ENCODE results near the gene ATP8B4.

Gene ATP8B4

DNA sequence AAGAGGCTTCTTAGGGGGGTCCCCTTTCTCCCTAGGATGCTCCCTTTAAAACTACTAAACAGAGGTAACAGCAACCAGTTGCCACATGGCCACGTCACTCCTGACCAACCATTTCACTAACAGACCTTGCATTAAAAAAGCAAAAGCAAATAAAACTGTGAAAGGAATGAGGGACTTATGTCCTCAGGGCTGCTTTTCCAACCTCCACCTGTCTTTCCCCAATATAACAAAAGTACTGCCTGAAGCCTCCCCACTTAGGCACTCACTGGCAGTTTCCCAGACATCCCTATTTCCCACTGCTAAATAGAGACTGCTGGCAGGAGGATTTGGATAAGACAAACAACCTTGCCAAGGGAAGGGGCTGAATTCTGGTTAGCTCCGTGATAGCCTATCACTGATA is 130.3 kb downstream of the ATP8B4 start:
- TF ChIP-seq, protein P1, sequence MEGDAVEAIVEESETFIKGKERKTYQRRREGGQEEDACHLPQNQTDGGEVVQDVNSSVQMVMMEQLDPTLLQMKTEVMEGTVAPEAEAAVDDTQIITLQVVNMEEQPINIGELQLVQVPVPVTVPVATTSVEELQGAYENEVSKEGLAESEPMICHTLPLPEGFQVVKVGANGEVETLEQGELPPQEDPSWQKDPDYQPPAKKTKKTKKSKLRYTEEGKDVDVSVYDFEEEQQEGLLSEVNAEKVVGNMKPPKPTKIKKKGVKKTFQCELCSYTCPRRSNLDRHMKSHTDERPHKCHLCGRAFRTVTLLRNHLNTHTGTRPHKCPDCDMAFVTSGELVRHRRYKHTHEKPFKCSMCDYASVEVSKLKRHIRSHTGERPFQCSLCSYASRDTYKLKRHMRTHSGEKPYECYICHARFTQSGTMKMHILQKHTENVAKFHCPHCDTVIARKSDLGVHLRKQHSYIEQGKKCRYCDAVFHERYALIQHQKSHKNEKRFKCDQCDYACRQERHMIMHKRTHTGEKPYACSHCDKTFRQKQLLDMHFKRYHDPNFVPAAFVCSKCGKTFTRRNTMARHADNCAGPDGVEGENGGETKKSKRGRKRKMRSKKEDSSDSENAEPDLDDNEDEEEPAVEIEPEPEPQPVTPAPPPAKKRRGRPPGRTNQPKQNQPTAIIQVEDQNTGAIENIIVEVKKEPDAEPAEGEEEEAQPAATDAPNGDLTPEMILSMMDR (IDR thresholded peaks at IDR 0.05) = no peak

GRCh38 chr15:49987896-49988295 is 131.1 kb downstream of the ATP8B4 start:
- TF ChIP-seq, protein P1 (IDR thresholded peaks at IDR 0.05) = no peak

- TF ChIP-seq, protein P1 (IDR thresholded peaks at IDR 0.05) = no peak
Observed at GRCh38 chr15:49987198-49987785, 131.7 kb downstream of the ATP8B4 start.

DNA sequence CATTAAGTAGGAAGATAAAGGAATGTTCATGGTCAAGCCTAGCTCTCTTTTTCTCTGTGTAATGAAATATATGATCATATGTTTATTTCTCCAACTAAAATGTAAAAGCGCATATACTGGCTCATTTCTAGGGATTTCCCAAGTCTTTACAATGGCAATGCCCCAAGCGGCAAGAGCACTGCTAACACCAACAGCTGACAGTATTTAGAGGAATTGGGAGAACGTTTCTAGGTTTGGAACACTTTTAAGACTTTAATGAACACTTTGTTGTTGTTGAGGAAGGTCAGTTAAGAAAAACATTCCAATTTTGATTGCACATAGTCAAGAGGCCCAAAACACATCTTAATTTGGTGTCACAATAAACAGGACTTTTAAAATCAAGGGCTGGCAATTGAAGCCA is 132.7 kb downstream of the ATP8B4 start:
- TF ChIP-seq, protein P1 (IDR thresholded peaks at IDR 0.05) = no peak

DNA sequence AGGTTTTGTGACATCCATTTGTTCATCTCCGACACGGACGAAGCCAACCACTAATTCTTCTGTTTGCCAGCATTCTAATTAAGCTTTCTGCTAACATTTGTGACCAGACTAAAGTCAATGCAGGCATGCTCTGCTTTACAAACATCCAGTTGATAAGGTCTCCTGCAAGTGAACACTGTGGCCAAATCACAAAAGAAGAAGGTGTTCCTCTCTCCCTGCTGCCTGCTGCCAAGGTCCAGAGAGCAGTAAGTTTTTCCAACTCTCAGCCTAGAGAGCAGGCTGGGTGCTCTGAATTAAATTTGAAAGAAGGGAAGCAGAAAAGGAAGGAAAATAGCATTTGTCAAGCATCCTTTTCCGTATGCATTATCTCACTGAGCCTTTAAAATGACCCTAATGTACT is 133.6 kb downstream of the ATP8B4 start:
- TF ChIP-seq, protein P1 (IDR thresholded peaks at IDR 0.05) = no peak

GRCh38 chr15:49984436-49984835 is 134.6 kb downstream of the ATP8B4 start:
- TF ChIP-seq, protein P1 (IDR thresholded peaks at IDR 0.05) = no peak

GRCh38 chr15:49982584-49982983 is 136.4 kb downstream of the ATP8B4 start:
- TF ChIP-seq, protein P1 (IDR thresholded peaks at IDR 0.05) = no peak
